RWPE1 (cell line): Measurements from ENCODE around the gene CLEC7A.

Source experiments
- CTCF ChIA-PET: fragments of 350-600 bp; sonication (Branson Sonifier 250); formaldehyde crosslinking; extraction: SDS; loops from one replicate; lab custom pipeline; 2021; lab: Yijun Ruan, JAX
- POLR2A ChIA-PET: fragments of 400-600 bp; formaldehyde crosslinking; extraction: SDS; loops from one replicate; lab custom pipeline; 2020; ENCODE audit warnings: antibody characterized with exemption; ENCODE audit not compliant: low non-redundant PET; lab: Yijun Ruan, JAX
- DNase-seq: peaks from one replicate; pipeline ENCODE4 v3.0.0; 2012; ENCODE audit warnings: low spot score
- H3K27ac ChIP-seq: fragments of 450-650 bp; 2 replicates; pipeline ENCODE4 v1.5.1; 2017
- TF ChIP-seq, protein P1 (sequence below): fragments of 450-650 bp; conservative IDR thresholded peaks from 2 replicates; pipeline ENCODE4 v1.5.1; 2017; ENCODE audit warnings: low read depth, mild to moderate bottlenecking

Gene CLEC7A

DNA sequence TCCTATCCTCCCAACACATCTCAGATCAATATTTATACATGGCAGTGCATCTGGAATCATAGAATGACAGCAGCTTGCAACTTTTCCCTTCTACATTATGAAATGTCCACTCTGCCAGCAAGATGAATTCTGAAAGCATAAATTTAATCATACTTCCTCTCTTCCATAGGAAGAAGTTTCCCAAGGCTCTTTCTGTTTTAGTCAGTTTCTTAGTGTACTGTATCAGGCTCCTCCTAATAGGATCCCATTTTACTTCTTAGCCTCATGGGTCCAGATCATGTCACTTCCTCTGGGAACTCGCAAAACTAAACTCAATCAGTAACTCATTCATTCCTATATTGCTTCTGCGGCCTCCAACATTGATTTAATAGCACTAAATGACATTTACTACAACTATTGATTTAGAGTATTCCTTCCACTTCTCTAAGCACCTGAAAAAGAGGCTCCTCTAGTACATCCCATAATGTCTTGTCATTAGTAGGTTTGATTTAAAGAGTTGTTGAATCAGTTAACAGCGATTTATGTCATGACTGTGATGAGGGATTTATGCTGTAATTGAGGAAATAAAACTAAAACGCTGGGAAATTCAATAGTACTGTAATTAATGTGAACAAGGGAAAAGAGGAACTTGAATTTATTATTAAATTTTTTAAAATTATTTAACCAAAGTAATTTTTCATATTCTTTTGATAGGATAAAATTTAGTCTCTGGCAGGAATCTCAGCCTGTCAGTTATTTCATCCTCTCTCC, 35.2 kb downstream of the CLEC7A start:
- ChIA-PET CTCF (no interaction called here), POLR2A (no interaction called here)
- H3K27ac ChIP-seq = no peak overlapping the region
- DNase-seq = no peak
- TF ChIP-seq, protein P1, sequence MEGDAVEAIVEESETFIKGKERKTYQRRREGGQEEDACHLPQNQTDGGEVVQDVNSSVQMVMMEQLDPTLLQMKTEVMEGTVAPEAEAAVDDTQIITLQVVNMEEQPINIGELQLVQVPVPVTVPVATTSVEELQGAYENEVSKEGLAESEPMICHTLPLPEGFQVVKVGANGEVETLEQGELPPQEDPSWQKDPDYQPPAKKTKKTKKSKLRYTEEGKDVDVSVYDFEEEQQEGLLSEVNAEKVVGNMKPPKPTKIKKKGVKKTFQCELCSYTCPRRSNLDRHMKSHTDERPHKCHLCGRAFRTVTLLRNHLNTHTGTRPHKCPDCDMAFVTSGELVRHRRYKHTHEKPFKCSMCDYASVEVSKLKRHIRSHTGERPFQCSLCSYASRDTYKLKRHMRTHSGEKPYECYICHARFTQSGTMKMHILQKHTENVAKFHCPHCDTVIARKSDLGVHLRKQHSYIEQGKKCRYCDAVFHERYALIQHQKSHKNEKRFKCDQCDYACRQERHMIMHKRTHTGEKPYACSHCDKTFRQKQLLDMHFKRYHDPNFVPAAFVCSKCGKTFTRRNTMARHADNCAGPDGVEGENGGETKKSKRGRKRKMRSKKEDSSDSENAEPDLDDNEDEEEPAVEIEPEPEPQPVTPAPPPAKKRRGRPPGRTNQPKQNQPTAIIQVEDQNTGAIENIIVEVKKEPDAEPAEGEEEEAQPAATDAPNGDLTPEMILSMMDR = no peak

DNA sequence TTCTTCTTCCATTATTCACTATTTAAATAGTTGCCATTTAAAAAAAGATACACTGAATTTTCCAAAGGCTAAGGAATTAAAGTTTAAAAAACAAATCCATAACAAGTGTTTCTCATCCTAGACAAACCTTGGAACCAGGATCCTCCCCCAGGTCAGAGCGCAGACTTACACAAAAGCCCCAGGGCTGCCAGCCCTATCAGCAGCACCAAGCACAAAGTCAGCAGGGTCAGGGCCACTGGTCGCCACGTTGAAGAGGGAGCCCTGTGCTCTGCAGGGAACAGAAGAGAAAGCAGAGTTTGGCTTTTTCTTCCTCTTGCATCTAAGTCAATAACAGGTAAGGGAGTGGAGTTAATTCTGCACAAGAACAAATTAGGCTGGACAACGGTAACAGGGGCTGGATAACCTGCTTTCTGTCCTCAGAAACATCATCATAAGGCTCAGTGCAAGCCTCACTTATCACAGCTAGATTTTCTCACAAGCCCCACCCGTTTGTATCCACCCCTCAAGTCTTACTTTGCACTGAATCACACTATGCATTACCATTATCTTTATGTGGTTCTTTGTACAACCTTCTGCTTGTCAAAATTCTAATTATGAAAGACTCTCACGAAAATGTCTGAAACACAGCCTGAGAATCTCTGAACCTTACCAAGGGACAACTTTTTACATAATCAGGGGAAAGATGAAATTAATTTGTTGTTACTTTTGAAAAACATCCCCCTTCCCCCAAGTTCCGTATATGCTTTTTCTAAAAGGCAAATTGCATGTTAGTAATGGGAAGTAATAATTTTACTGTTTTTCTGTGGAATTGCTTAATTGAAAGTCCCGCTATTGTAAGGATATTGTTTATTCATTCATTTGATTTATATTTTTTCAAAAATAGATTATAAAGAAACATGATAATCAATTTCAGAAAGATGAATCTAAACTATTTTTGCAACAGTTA, 40.8 kb downstream of the CLEC7A start:
- CTCF ChIA-PET = interaction anchor here (0.6 kb wide), 1 partner anchor 20 kb away, joined by 3 read pairs; no protein-coding TSS in a partner anchor

DNA sequence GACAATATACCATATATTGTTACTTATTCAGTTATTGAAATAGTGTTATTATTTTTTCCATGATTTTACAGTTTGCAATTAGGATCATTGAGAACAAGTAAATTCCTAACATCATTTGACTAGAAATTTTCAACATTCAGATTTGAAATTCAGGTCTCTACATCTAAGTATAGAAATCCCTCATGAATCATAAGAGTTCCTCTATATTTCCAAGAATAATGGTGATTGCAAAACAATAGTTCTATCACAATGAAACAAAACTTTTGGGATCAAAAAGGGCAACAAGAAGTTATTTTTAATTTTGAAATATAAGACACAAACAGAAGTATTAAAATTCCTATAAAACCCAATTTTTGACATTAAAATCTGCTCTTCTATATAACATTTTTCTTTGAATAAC, 42.0 kb downstream of the CLEC7A start:
- TF ChIP-seq, protein P1 = no peak
- DNase-seq = no peak
- ChIA-PET CTCF (no interaction called here), POLR2A (no interaction called here)
- no peak overlapping the region for H3K27ac ChIP-seq

More for the DNA sequence above, 40.8 kb downstream of the CLEC7A start:
- no peak for DNase-seq
- TF ChIP-seq, protein P1 = no peak
- POLR2A ChIA-PET = no interaction called here
- H3K27ac ChIP-seq = no peak overlapping the region

DNA sequence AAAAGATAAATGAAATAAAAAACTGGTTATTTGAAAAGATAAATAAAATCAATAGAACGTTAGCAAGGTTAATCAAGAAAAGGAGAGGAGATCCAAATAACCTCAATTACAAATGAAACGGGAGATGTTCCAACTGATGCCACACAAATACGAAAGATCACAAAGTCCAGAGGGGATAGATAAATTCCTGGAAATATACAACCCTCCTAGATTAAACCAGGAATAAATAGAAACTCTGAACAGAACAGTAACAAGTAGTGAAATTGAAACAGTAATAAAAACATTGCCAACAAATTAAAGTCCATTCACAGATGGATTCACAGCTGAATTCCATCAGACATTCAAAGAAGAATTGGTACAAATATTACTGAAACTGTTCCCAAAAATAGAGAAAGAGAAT, 43.6 kb downstream of the CLEC7A start:
- no peak overlapping the region for H3K27ac ChIP-seq
- CTCF ChIA-PET = no interaction called here
- no peak for DNase-seq
- TF ChIP-seq, protein P1 = no peak
- POLR2A ChIA-PET = no interaction called here

DNA sequence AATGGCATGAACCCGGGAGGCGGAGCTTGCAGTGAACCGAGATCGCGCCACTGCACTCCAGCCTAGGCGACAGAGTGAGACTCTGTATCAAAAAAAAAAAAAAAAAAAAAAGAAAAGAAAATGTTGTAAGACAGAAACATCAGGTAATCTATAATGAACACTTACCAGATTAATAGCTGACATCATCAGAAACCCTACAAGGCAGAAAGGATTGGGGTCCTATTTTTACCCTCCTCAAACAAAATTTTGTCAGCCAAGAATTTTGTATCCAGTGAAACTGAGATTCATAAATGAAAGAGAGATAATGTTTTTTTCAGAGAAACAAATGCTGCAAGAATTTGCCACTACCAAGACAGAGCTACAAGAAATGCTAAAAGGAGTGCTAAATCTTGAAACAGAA, 45.3 kb downstream of the CLEC7A start:
- DNase-seq = no peak
- CTCF ChIA-PET = no interaction called here
- TF ChIP-seq, protein P1 = no peak
- POLR2A ChIA-PET = no interaction called here
- H3K27ac ChIP-seq = no peak overlapping the region

DNA sequence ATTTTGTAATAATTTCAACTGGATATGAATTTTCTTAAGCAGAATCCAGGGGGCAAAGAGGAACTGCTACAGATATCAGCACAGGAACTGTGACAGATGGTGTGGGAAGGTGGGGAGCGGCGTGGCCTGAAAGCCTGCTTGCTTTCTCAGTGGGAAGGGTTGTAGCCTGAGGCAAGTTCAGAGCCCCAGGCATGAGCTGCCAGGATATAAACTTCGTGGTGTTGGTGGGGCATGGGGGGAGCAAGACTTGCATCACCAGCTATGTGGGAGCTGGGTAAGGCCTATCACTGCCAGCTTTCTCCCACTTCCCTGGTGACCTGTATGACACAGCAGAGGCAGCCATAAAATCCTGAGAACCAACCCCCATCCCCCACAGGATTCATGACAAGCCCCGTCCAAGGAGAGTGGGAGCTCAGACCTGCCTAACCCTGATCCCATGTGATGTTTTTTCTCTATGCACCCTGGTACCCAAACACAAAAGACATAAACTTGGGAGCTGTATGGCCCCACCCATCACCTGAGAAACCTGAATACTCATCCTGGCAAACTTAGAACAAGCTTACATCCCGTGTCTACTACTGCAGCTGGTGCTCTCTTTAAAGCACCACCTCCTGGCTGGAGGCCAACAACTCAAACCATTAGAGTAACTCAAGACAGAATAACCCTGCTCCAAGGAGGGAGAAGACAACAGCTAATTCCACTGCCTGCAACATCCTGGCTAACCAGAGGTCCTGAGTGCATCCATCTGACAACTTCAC, 47.7 kb downstream of the CLEC7A start:
- TF ChIP-seq, protein P1 = no peak
- CTCF ChIA-PET = interaction anchor here (0.5 kb wide), 1 partner anchor 107 kb away, joined by 4 read pairs; no protein-coding TSS in a partner anchor
- POLR2A ChIA-PET = no interaction called here
- no peak overlapping the region for H3K27ac ChIP-seq
- DNase-seq = no peak
